GDM1 (cell line): ENCODE data around the gene ADAMTS2.

ENCODE experiments used
- DNase-seq: peaks from one replicate; lab custom pipeline; 2025; lab: John Stamatoyannopoulos, UW

ADAMTS2 gene

GRCh38 chr5:179176571-179177230 is 168.6 kb downstream of the ADAMTS2 start:
- no peak for DNase-seq

GRCh38 chr5:179176166-179176565 is 169.1 kb downstream of the ADAMTS2 start:
- no peak for DNase-seq

- no peak for DNase-seq
These were observed 173.2 kb downstream of the ADAMTS2 start for GRCh38 chr5:179171816-179172745.

GRCh38 chr5:179171251-179171815 is 173.9 kb downstream of the ADAMTS2 start:
- no peak for DNase-seq

- DNase-seq = no peak
These were observed 174.7 kb downstream of the ADAMTS2 start for GRCh38 chr5:179170606-179171005.

- no peak for DNase-seq
These were observed 175.4 kb downstream of the ADAMTS2 start for GRCh38 chr5:179169836-179170235.

GRCh38 chr5:179168664-179169063 is 176.6 kb downstream of the ADAMTS2 start:
- no peak for DNase-seq

GRCh38 chr5:179167871-179168451 is 177.3 kb downstream of the ADAMTS2 start:
- DNase-seq = no peak

- DNase-seq = peak; percentile 13
These were observed 178.1 kb downstream of the ADAMTS2 start for GRCh38 chr5:179166886-179167841.

- no peak for DNase-seq
These were observed 178.9 kb downstream of the ADAMTS2 start for GRCh38 chr5:179166171-179166885.

GRCh38 chr5:179165421-179166170 is 179.7 kb downstream of the ADAMTS2 start:
- DNase-seq = no peak

GRCh38 chr5:179164331-179165311 is 180.6 kb downstream of the ADAMTS2 start:
- DNase-seq = no peak

GRCh38 chr5:179163236-179164155 is 181.8 kb downstream of the ADAMTS2 start:
- no peak for DNase-seq

GRCh38 chr5:179162351-179163235 is 182.7 kb downstream of the ADAMTS2 start:
- DNase-seq = no peak

GRCh38 chr5:179161901-179162300 is 183.4 kb downstream of the ADAMTS2 start:
- no peak for DNase-seq

GRCh38 chr5:179160584-179160983 is 184.7 kb downstream of the ADAMTS2 start:
- no peak for DNase-seq

- DNase-seq = no peak
These were observed 186.7 kb downstream of the ADAMTS2 start for GRCh38 chr5:179158556-179158955.
